Central memory CD8-positive, alpha-beta T cell (primary cell): Measurements from ENCODE around the gene UQCRHL.
"Not testable (repeated sequence)": the region's sequence is repeated elsewhere in the genome, so short reads cannot be mapped to it uniquely, and the experiment has no call there.

ENCODE experiments used
- ATAC-seq: fragments of 150-1000 bp; cut with Tn5 transposase; replicated peaks from 2 replicates; pipeline ENCODE4 v1.10.0; 2022; ENCODE audit warnings: mild to moderate bottlenecking, moderate FRiP score, moderate number of reproducible peaks; ENCODE audit not compliant: poor library complexity, severe bottlenecking; ENCODE audit errors: extremely low read depth
- DNase-seq, 2 donors: peaks; one replicate each; pipeline ENCODE4 v3.0.0; 2021; ENCODE audit warnings: low spot score in 2 of 2
- H3K27ac Mint-ChIP-seq: one replicate; pipeline ENCODE4 v1.8.0; 2022; ENCODE audit warnings: low read depth, mild to moderate bottlenecking, moderate library complexity, mixed read lengths
- H3K27me3 Mint-ChIP-seq: one replicate; pipeline ENCODE4 v1.8.0; 2022; ENCODE audit warnings: mixed read lengths
- H3K36me3 Mint-ChIP-seq: one replicate; pipeline ENCODE4 v1.8.0; 2022; ENCODE audit warnings: mild to moderate bottlenecking, moderate library complexity, mixed read lengths; ENCODE audit not compliant: insufficient read depth
- H3K4me1 Mint-ChIP-seq: one replicate; pipeline ENCODE4 v1.8.0; 2022; ENCODE audit warnings: mixed read lengths
- H3K4me3 Mint-ChIP-seq: one replicate; pipeline ENCODE4 v1.8.0; 2022; ENCODE audit warnings: mild to moderate bottlenecking, moderate library complexity, mixed read lengths
- H3K9me3 Mint-ChIP-seq: one replicate; pipeline ENCODE4 v1.8.0; 2022; ENCODE audit warnings: mixed read lengths

Gene UQCRHL

GRCh38 chr1:15846056-15846455 lies 38.6 kb upstream of the UQCRHL start:
- not testable (repeated sequence) for H3K27me3 Mint-ChIP-seq, DNase-seq, ATAC-seq, H3K9me3 Mint-ChIP-seq
- Mint-ChIP-seq H3K27ac (peak overlapping the region; percentile 49), H3K4me3 (peak overlapping the region; percentile 98), H3K4me1 (peaks cover 24% of the 10 kb centered on the region), H3K36me3 (peaks cover 15% of the 10 kb centered on the region)

GRCh38 chr1:15843826-15844572 lies 36.5 kb upstream of the UQCRHL start:
- no peaks in the 10 kb centered on the region for H3K27me3 Mint-ChIP-seq
- H3K36me3 Mint-ChIP-seq: peaks cover 12% of the 10 kb centered on the region
- H3K4me1 Mint-ChIP-seq: peaks cover 6% of the 10 kb centered on the region
- DNase-seq (no peak), ATAC-seq (no peak)
- no peak overlapping the region for H3K27ac Mint-ChIP-seq
- no peak overlapping the region for H3K4me3 Mint-ChIP-seq
- no peaks in the 10 kb centered on the region for H3K9me3 Mint-ChIP-seq

GRCh38 chr1:15838721-15839120 lies 31.3 kb upstream of the UQCRHL start:
- ATAC-seq (no peak), DNase-seq (no peak)
- no peaks in the 10 kb centered on the region for H3K4me1 Mint-ChIP-seq
- H3K27ac Mint-ChIP-seq: no peak overlapping the region
- no peaks in the 10 kb centered on the region for H3K27me3 Mint-ChIP-seq
- H3K36me3 Mint-ChIP-seq: peaks cover 21% of the 10 kb centered on the region
- H3K4me3 Mint-ChIP-seq: no peak overlapping the region
- no peaks in the 10 kb centered on the region for H3K9me3 Mint-ChIP-seq

DNA sequence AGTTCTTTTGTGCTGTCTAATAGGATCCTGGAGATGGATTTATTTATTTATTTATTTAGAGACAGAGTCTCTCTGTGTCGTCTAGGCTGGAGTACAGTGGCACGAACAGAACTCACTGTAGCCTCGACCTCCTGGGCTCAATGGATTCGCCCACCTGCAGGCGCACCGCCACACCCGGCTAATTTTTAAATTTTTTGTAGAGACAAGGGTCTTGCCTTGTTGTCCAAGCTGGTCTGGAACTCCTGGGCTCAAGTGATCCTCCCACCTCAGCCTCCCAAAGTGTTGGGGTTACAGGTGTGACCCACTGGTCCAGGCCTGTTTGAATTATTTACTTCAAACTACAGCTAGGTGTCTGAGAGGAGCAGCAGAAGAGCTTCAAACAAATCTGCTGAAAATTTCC lies 30.5 kb upstream of the UQCRHL start:
- Mint-ChIP-seq H3K27ac (no peak overlapping the region), H3K9me3 (no peaks in the 10 kb centered on the region), H3K4me3 (no peak overlapping the region), H3K36me3 (peaks cover 21% of the 10 kb centered on the region), H3K4me1 (no peaks in the 10 kb centered on the region), H3K27me3 (no peaks in the 10 kb centered on the region)
- no peak for DNase-seq
- ATAC-seq: no peak

GRCh38 chr1:15836772-15837669 lies 29.6 kb upstream of the UQCRHL start:
- Mint-ChIP-seq H3K9me3 (no peaks in the 10 kb centered on the region), H3K27ac (peak overlapping the region; percentile 97), H3K27me3 (no peaks in the 10 kb centered on the region), H3K4me1 (no peaks in the 10 kb centered on the region), H3K4me3 (peak overlapping the region; percentile 94), H3K36me3 (peaks cover 23% of the 10 kb centered on the region)
- DNase-seq (peak; percentile 15 to 38), ATAC-seq (no peak)

GRCh38 chr1:15836511-15836771 lies 29.0 kb upstream of the UQCRHL start:
- H3K4me1 Mint-ChIP-seq: not testable (repeated sequence)

GRCh38 chr1:15835741-15836510 lies 28.5 kb upstream of the UQCRHL start:
- DNase-seq (peak; percentile 94), ATAC-seq (peak; percentile 25)
- Mint-ChIP-seq H3K27ac (peak overlapping the region; percentile 97), H3K9me3 (no peaks in the 10 kb centered on the region), H3K36me3 (peaks cover 23% of the 10 kb centered on the region), H3K27me3 (no peaks in the 10 kb centered on the region), H3K4me1 (peaks cover 4% of the 10 kb centered on the region), H3K4me3 (peak overlapping the region; percentile 94)

More at GRCh38 chr1:15836511-15836771, 29.0 kb upstream of the UQCRHL start:
- not testable (repeated sequence) for DNase-seq, ATAC-seq, H3K9me3 Mint-ChIP-seq, H3K27me3 Mint-ChIP-seq
- Mint-ChIP-seq H3K4me3 (peak overlapping the region; percentile 94), H3K36me3 (peaks cover 23% of the 10 kb centered on the region), H3K27ac (peak overlapping the region; percentile 97)

- no peak for ATAC-seq
- DNase-seq: no peak
- Mint-ChIP-seq H3K9me3 (no peaks in the 10 kb centered on the region), H3K4me3 (peak overlapping the region; percentile 94), H3K27me3 (no peaks in the 10 kb centered on the region), H3K36me3 (peaks cover 23% of the 10 kb centered on the region), H3K4me1 (peaks cover 4% of the 10 kb centered on the region), H3K27ac (peak overlapping the region; percentile 97)
These were observed 27.8 kb upstream of the UQCRHL start for GRCh38 chr1:15835205-15835740.

DNA sequence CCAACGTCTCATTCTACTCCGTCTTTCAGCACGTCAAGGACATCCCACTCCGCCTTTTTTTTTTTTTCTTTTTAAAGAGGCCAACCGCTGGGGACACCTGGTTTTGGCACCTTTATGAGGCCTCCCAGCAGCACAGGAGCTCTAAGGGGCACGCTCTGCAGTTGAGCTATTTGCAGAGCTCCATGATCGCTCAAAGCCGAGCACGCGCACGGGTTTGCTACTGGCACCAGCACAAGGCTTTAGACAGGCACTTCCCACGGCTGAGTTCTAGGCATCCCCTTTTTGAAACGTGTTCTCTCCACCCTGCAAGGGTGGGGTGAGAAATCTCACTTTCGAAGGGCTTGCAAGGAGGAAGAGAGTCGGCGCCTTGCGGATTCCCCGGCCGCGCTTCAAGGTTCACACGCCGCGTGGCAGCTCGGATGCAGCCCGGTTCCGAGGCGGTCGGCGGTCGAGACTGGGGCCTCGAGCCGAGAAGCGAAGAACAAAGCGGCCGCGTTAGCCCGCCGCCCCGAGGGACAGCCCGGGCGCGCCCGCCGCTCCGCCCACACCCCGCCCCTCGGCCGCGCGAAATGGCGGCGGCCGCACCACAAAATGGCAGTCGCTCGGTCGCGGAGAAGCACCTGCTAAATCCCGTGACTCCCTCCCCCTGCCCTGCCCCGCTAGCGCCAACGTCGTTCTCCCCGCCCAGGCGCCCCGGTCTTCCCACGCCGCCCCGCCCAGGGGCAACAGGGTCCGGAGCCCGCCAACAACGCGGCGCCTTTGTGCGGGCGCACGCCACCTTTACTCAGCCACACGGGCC lies 27.2 kb upstream of the UQCRHL start:
- H3K4me1 Mint-ChIP-seq: peaks cover 4% of the 10 kb centered on the region
- peak overlapping the region; percentile 97 for H3K27ac Mint-ChIP-seq
- no peaks in the 10 kb centered on the region for H3K27me3 Mint-ChIP-seq
- peak; percentile 73 for ATAC-seq
- H3K9me3 Mint-ChIP-seq: no peaks in the 10 kb centered on the region
- DNase-seq: peak; percentile 67 to 77
- H3K36me3 Mint-ChIP-seq: peaks cover 23% of the 10 kb centered on the region
- peak overlapping the region; percentile 94 for H3K4me3 Mint-ChIP-seq

DNA sequence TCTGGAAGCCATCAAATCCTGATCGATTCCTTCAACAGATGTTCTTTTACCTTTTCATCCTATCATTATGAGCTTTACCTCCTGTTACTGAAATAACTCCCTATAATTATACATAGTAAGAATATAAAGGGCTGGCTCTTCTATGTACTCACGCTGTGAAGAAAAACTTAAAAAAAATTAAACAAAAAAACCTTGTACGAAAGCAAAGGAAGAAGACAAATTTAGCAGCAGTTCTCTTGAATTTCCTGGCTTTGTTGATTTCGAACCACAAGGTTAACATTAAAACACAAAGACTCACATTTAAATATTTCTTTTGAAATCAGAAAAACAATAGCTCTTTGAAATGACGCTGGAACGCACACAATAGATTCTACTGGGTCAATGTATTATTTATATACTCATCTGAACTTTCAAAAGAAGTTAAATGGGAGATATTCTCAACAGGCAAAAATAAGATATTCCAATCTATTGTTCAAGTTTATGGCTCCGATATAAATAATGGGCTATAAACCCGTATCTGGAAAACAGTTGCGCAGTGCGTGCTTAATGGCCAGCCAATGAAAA lies 26.5 kb upstream of the UQCRHL start:
- peak overlapping the region; percentile 94 for H3K4me3 Mint-ChIP-seq
- H3K27me3 Mint-ChIP-seq: no peaks in the 10 kb centered on the region
- H3K9me3 Mint-ChIP-seq: no peaks in the 10 kb centered on the region
- H3K27ac Mint-ChIP-seq: peak overlapping the region; percentile 97
- peaks cover 23% of the 10 kb centered on the region for H3K36me3 Mint-ChIP-seq
- DNase-seq (no peak), ATAC-seq (no peak)
- H3K4me1 Mint-ChIP-seq: peaks cover 4% of the 10 kb centered on the region

DNA sequence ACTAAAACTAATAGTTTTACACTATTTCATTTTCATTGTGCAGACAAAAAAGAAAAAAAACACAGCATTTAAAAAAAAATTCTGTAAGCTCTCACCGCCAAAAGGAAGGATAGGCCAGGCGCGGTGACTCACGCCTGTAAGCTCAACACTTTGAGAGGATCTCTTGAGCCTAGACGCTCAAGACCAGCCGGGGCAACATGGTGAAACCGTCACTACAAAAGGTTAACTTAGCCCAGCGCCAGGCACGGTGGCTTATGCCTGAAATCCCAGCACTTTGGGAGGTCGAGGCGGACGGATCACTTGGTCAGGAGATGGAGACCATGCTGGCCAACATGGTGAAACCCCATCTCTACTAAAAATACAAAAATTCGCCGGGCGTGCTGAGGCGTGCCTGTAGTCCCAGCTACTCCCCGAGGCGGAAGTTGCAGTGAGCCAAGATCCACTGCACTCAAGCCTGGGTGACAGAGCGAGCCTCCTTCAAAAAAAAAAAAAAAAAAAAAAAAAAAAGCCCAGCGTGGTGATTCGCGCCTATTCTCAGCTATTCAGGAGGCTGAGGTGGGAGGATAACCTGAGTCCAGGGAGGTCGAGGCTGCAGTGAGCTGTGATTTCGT lies 25.7 kb upstream of the UQCRHL start:
- peaks cover 23% of the 10 kb centered on the region for H3K36me3 Mint-ChIP-seq
- no peaks in the 10 kb centered on the region for H3K27me3 Mint-ChIP-seq
- DNase-seq (peak in 1 of 2 donors; percentile 14), ATAC-seq (no peak)
- H3K4me3 Mint-ChIP-seq: peak overlapping the region; percentile 94
- no peaks in the 10 kb centered on the region for H3K9me3 Mint-ChIP-seq
- H3K4me1 Mint-ChIP-seq: peaks cover 4% of the 10 kb centered on the region
- peak overlapping the region; percentile 97 for H3K27ac Mint-ChIP-seq
